HepG2 (cell line): ENCODE results near the gene THBS2. TPM values are rescaled to one million over a fixed set of nuclear protein-coding genes. Genes with fewer than 3 reads are reported as not detected.

Experiments
- ATAC-seq: fragments of 200-7000 bp; cut with Tn5 transposase; 3 replicates; pipeline ENCODE4 v1.9.1; 2020; ENCODE audit warnings: mild to moderate bottlenecking, moderate library complexity
- BruUV-seq: library from RNA; stranded (reverse); fragments of 400-500 nt; replicated peaks from 2 replicates; lab custom pipeline; 2021; lab: Mats Ljungman, UMichigan
- CTCF ChIA-PET: fragments of 300-600 bp; formaldehyde crosslinking; extraction: SDS; loops from one replicate; lab custom pipeline; 2021; ENCODE audit warnings: low total read pairs, inconsistent platforms, low intra/inter-chr PET ratio; lab: Yijun Ruan, JAX
- POLR2A ChIA-PET: fragments of 350-600 bp; sonication (Branson Sonifier 250); formaldehyde crosslinking; loops from one replicate; lab custom pipeline; 2020; ENCODE audit warnings: antibody characterized with exemption, inconsistent platforms; lab: Yijun Ruan, JAX
- DNase-seq: peaks from one replicate; pipeline ENCODE4 v3.0.0-alpha.2; 2015; ENCODE audit warnings: low spot score
- FAIRE-seq: peaks from 3 replicates; lab custom pipeline; 2011; peaks lifted over from hg19 to GRCh38; lab: Jason Lieb, UNC
- H2AFZ ChIP-seq: one replicate; pipeline ENCODE4 v1.6.1; 2011; ENCODE audit warnings: low read length, inconsistent platforms
- H3K27ac ChIP-seq: fragments of 300-600 bp; 3 replicates; pipeline ENCODE4 v1.8.0; 2011; ENCODE audit warnings: mixed run types, mild to moderate bottlenecking, mixed read lengths, low read length, inconsistent platforms; ENCODE audit not compliant: insufficient read depth; ENCODE audit errors: extremely low read length
- H3K27me3 ChIP-seq, 2 experiments: fragments of 200-600 bp in 1 of 2; 2 replicates in 1 of 2; 3 replicates in 1 of 2; pipeline versions ENCODE4 v1.6.0 to v1.8.0; 2011; ENCODE audit warnings: low read length in 2 of 2, mild to moderate bottlenecking in 2 of 2, moderate library complexity in 2 of 2, inconsistent platforms in 1 of 2; ENCODE audit not compliant: insufficient read depth in 2 of 2, control insufficient read depth in 1 of 2
- H3K36me3 ChIP-seq, 2 experiments: fragments of 200-600 bp in 1 of 2; replicated peaks in 1 of 2; 2 replicates in 1 of 2; 3 replicates in 1 of 2; pipeline versions ENCODE4 v1.5.1 to v1.8.0; 2011; ENCODE audit warnings: low read length in 2 of 2, inconsistent platforms in 1 of 2; ENCODE audit not compliant: insufficient read depth in 2 of 2, control insufficient read depth in 1 of 2
- H3K4me1 ChIP-seq: 2 replicates; pipeline ENCODE4 v1.5.1; 2012; ENCODE audit warnings: low read length, inconsistent platforms; ENCODE audit not compliant: insufficient read depth
- H3K4me2 ChIP-seq: 2 replicates; pipeline ENCODE4 v1.6.0; 2011; ENCODE audit warnings: low read depth, low read length, inconsistent platforms
- H3K4me3 ChIP-seq, 3 experiments: fragments of 200-600 bp in 1 of 3; sonication (generic), shearing (Covaris generic) in 1 of 3; replicated peaks in 1 of 3; 2 replicates each; pipeline ENCODE4 v1.5.1; 2011 to 2016; ENCODE audit warnings: low read length in 3 of 3, inconsistent platforms in 2 of 3, low read depth in 2 of 3, mild to moderate bottlenecking in 2 of 3, control low read depth in 1 of 3, mixed read lengths in 1 of 3; ENCODE audit not compliant: insufficient read depth in 1 of 3
- H3K79me2 ChIP-seq: one replicate; pipeline ENCODE4 v1.6.1; 2011; ENCODE audit warnings: low read length, inconsistent platforms; ENCODE audit not compliant: insufficient read depth
- H3K9ac ChIP-seq: 2 replicates; pipeline ENCODE4 v1.6.0; 2011; ENCODE audit warnings: mild to moderate bottlenecking, low read depth, low read length, inconsistent platforms; ENCODE audit not compliant: insufficient read depth
- H3K9me3 ChIP-seq: 2 replicates; pipeline ENCODE4 v1.5.1; 2012; ENCODE audit warnings: mild to moderate bottlenecking, low read length
- H4K20me1 ChIP-seq: 2 replicates; pipeline ENCODE4 v1.6.0; 2011; ENCODE audit warnings: inconsistent platforms, mild to moderate bottlenecking, low read length, moderate library complexity; ENCODE audit not compliant: insufficient read depth
- FOXJ3 ChIP-seq: sonication (generic); formaldehyde crosslinking; IDR thresholded peaks from 2 replicates; pipeline ENCODE4 v1.4.0; 2020; ENCODE audit warnings: missing genetic modification reagents, mild to moderate bottlenecking, borderline replicate concordance
- MTA3 ChIP-seq: sonication (generic); formaldehyde crosslinking; IDR thresholded peaks from 2 replicates; pipeline ENCODE4 v1.4.0; 2020; ENCODE audit warnings: missing genetic modification reagents
- ZFP90 ChIP-seq: sonication (generic); formaldehyde crosslinking; IDR thresholded peaks from 2 replicates; pipeline ENCODE4 v1.8.0; 2022; ENCODE audit warnings: missing genetic modification reagents, mild to moderate bottlenecking, inconsistent platforms, borderline replicate concordance
- ZNF605 ChIP-seq: sonication (generic); formaldehyde crosslinking; IDR thresholded peaks from 2 replicates; pipeline ENCODE4 v1.8.0; 2022; ENCODE audit warnings: mild to moderate bottlenecking, missing genetic modification reagents
- ZNF75D ChIP-seq: sonication (generic); formaldehyde crosslinking; IDR thresholded peaks from 2 replicates; pipeline ENCODE4 v1.8.1; 2023; ENCODE audit warnings: missing genetic modification reagents, mild to moderate bottlenecking, borderline replicate concordance
- ZSCAN31 ChIP-seq: sonication (generic); formaldehyde crosslinking; IDR thresholded peaks from 2 replicates; pipeline ENCODE4 v1.5.0; 2020; ENCODE audit warnings: low read depth, mild to moderate bottlenecking, missing genetic modification reagents
- in situ Hi-C: cut with HindIII; loops from 2 replicates; pipeline ENCODE4 v1.10.0; 2017; ENCODE audit warnings: low pct_unique_long_range_greater_than_20kb; ENCODE audit not compliant: extremely low pct_ligation_motif_present
- intact Hi-C: fragments of 100-400 bp; cut with micrococcal nuclease; formaldehyde crosslinking; loops from one replicate; pipeline ENCODE4 v1.10.0; 2022; ENCODE audit not compliant: unreplicated experiment
- polyA plus RNA-seq, 8 experiments: library from polyadenylated mRNA; depleted of rRNA in 3 of 8; stranded (reverse) in 7 of 8; unstranded in 1 of 8; fragments of >200 nt; fragmentation: Illumina TruSeq in 4 of 8; extraction: Trizol in 4 of 8; gene quantifications; 2 replicates each; pipeline versions ENCODE4 v1.2.1 to v1.2.3, GENCODE V29; 2011 to 2016; ENCODE audit warnings: low read depth in 4 of 8, missing spikeins in 1 of 8, mixed read lengths in 1 of 8; ENCODE audit not compliant: insufficient read depth in 1 of 8
- total RNA-seq, 5 experiments: library from RNA; depleted of rRNA; stranded (reverse); fragments of >200 nt; fragmentation: Illumina TruSeq; extraction: Trizol; gene quantifications; 2 replicates each; pipeline ENCODE4 v1.2.3, GENCODE V29; 2016; ENCODE audit warnings: low read depth in 1 of 5
- TF ChIP-seq, protein P1 (sequence below): sonication (generic); formaldehyde crosslinking; IDR thresholded peaks from 2 replicates; pipeline ENCODE4 v1.4.0; 2020; ENCODE audit warnings: missing genetic modification reagents, borderline replicate concordance
- TF ChIP-seq, protein P2 (sequence below): sonication (generic); formaldehyde crosslinking; IDR thresholded peaks from 2 replicates; pipeline ENCODE4 v1.8.0; 2022; ENCODE audit warnings: missing genetic modification reagents, mild to moderate bottlenecking, inconsistent platforms, borderline replicate concordance
- TF ChIP-seq, protein P3 (sequence below): sonication (generic); formaldehyde crosslinking; IDR thresholded peaks from 2 replicates; pipeline ENCODE4 v1.4.0; 2020; ENCODE audit warnings: mild to moderate bottlenecking, missing genetic modification reagents
- TF ChIP-seq, protein P4 (sequence below): sonication (generic); formaldehyde crosslinking; conservative IDR thresholded peaks from 2 replicates; pipeline ENCODE4 v1.4.0; 2020; ENCODE audit warnings: missing genetic modification reagents

The THBS2 gene
- total and polyA plus RNA-seq, 2 of the 13 experiments (the other 11 are each of a cell fraction or from before 2014, with no cell fraction given), result 0.12 to 0.15 TPM

DNA sequence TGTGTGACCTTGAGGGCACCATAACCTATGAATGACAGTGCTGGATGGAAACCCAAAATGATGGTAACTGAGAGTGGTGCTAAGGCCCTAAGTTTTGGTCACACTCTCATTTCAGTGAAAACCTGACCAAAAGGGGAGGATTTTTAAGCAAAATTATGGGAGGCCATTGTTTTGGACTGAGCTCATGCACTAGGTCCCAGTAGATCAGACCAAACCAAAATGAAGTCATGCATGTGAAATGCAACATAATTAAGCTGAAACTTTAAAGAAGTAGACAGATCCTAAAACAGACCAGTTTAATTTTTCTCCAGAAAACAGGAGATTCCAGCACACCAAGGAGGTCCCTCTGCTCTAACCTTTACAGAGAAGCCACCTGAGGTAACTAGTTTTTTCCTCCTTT is 24.0 kb upstream of the THBS2 start:
- H3K9me3 ChIP-seq, result no peaks in the 10 kb centered on the region
- H3K27ac ChIP-seq, result no peak overlapping the region
- TF ChIP-seq FOXJ3 (CRISPR knock-in tag) (no peak), ZNF605 (CRISPR knock-in tag) (no peak), MTA3 (CRISPR knock-in tag) (no peak), ZNF75D (CRISPR knock-in tag) (no peak), ZFP90 (no peak), ZSCAN31 (no peak)
- TF ChIP-seq, protein P1, sequence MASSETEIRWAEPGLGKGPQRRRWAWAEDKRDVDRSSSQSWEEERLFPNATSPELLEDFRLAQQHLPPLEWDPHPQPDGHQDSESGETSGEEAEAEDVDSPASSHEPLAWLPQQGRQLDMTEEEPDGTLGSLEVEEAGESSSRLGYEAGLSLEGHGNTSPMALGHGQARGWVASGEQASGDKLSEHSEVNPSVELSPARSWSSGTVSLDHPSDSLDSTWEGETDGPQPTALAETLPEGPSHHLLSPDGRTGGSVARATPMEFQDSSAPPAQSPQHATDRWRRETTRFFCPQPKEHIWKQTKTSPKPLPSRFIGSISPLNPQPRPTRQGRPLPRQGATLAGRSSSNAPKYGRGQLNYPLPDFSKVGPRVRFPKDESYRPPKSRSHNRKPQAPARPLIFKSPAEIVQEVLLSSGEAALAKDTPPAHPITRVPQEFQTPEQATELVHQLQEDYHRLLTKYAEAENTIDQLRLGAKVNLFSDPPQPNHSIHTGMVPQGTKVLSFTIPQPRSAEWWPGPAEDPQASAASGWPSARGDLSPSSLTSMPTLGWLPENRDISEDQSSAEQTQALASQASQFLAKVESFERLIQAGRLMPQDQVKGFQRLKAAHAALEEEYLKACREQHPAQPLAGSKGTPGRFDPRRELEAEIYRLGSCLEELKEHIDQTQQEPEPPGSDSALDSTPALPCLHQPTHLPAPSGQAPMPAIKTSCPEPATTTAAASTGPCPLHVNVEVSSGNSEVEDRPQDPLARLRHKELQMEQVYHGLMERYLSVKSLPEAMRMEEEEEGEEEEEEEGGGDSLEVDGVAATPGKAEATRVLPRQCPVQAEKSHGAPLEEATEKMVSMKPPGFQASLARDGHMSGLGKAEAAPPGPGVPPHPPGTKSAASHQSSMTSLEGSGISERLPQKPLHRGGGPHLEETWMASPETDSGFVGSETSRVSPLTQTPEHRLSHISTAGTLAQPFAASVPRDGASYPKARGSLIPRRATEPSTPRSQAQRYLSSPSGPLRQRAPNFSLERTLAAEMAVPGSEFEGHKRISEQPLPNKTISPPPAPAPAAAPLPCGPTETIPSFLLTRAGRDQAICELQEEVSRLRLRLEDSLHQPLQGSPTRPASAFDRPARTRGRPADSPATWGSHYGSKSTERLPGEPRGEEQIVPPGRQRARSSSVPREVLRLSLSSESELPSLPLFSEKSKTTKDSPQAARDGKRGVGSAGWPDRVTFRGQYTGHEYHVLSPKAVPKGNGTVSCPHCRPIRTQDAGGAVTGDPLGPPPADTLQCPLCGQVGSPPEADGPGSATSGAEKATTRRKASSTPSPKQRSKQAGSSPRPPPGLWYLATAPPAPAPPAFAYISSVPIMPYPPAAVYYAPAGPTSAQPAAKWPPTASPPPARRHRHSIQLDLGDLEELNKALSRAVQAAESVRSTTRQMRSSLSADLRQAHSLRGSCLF, result no peak
- TF ChIP-seq, protein P2, sequence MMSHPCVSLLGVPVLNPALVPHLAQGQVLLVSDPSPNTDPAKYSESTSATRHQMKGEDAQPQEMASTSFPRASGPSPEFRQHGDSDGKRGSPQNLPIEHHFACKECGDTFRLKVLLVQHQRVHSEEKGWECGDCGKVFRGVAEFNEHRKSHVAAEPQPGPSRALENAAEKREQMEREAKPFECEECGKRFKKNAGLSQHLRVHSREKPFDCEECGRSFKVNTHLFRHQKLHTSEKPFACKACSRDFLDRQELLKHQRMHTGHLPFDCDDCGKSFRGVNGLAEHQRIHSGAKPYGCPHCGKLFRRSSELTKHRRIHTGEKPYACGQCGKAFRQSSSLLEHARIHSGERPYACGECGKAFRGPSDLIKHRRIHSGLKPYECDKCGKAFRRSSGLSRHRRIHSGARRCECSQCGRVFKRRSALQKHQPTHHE, result no peak
- TF ChIP-seq, protein P3, sequence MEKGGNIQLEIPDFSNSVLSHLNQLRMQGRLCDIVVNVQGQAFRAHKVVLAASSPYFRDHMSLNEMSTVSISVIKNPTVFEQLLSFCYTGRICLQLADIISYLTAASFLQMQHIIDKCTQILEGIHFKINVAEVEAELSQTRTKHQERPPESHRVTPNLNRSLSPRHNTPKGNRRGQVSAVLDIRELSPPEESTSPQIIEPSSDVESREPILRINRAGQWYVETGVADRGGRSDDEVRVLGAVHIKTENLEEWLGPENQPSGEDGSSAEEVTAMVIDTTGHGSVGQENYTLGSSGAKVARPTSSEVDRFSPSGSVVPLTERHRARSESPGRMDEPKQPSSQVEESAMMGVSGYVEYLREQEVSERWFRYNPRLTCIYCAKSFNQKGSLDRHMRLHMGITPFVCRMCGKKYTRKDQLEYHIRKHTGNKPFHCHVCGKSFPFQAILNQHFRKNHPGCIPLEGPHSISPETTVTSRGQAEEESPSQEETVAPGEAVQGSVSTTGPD (CRISPR knock-in tag), result no peak
- TF ChIP-seq, protein P4, sequence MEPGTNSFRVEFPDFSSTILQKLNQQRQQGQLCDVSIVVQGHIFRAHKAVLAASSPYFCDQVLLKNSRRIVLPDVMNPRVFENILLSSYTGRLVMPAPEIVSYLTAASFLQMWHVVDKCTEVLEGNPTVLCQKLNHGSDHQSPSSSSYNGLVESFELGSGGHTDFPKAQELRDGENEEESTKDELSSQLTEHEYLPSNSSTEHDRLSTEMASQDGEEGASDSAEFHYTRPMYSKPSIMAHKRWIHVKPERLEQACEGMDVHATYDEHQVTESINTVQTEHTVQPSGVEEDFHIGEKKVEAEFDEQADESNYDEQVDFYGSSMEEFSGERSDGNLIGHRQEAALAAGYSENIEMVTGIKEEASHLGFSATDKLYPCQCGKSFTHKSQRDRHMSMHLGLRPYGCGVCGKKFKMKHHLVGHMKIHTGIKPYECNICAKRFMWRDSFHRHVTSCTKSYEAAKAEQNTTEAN (CRISPR knock-in tag), result no peak
- no peak overlapping the region for H3K4me2 ChIP-seq
- H3K4me1 ChIP-seq, result peaks cover 6% of the 10 kb centered on the region; the same call in 1 of the 2 replicates
- in situ Hi-C loops, result no loop called here
- no peak overlapping the region for H2AFZ ChIP-seq
- FAIRE-seq (no peak), DNase-seq (no peak), ATAC-seq (no peak)
- no peaks in the 10 kb centered on the region for H4K20me1 ChIP-seq
- H3K27me3 ChIP-seq, result peaks cover 0 to 14% of the 10 kb centered on the region in 2 experiments; a peak in 3 of 5 replicates
- ChIA-PET POLR2A (no interaction called here), CTCF (no interaction called here)
- BruUV-seq, result no TSS peak
- H3K79me2 ChIP-seq, result no peaks in the 10 kb centered on the region
- H3K4me3 ChIP-seq, result no peak overlapping the region
- H3K36me3 ChIP-seq, result no peaks in the 10 kb centered on the region
- H3K9ac ChIP-seq, result no peak overlapping the region
- intact Hi-C loops, result no loop called here
